Activated CD4-positive, alpha-beta T cell treated with anti-CD3 and anti-CD28 coated beads, Interleukin-2, amount 50 U/mL, for 1 hour (primary cell): ENCODE results near the gene GDAP1L1.
"Not testable (repeated sequence)": the region's sequence is repeated elsewhere in the genome, so short reads cannot be mapped to it uniquely, and the experiment has no call there.

Experiments
- DNase-seq: peaks from one replicate; pipeline ENCODE4 v3.0.0-alpha.2; 2020

Gene GDAP1L1

GRCh38 chr20:44306927-44307326 lies 59.8 kb downstream of the GDAP1L1 start:
- no peak for DNase-seq

- DNase-seq, result no peak
Measured at GRCh38 chr20:44309763-44310663, 62.9 kb downstream of the GDAP1L1 start.

- DNase-seq, result peak; percentile 99
Measured at GRCh38 chr20:44310664-44311639, 63.8 kb downstream of the GDAP1L1 start, which contains the start of gene FITM2. TSS of gene FITM2 (minus strand) at chr20:44311202. CDS start at chr20:44311148, 54 bp downstream.

GRCh38 chr20:44314870-44315269 lies 67.8 kb downstream of the GDAP1L1 start:
- no peak for DNase-seq

DNA sequence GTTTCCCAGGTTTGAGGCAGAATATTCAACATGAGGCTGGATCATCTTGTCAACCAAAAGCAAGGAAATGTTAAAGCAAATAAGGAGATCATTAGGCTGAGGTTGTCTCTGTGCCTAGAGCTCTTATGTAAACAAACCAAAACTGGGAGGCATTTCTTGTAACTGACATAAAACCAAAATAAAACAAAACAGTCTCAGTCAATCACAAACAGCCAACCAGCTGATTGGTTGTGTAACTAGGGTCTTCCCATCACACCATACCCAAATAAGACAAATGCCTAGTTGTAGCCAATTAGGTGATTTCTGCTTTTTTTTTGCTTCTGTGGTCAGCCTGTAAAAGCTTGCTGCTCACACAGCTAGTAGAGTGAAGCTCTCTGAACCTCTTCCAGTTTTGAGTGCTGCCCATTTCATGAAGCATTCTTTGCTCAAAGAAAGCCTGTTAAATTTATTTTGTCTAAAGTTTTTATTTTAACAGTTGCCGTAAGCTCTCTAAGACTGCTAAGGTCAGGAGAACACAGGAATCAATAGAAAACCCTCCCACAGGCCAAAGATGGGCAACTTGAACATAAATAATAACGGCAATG lies 72.8 kb downstream of the GDAP1L1 start:
- no peak for DNase-seq

DNA sequence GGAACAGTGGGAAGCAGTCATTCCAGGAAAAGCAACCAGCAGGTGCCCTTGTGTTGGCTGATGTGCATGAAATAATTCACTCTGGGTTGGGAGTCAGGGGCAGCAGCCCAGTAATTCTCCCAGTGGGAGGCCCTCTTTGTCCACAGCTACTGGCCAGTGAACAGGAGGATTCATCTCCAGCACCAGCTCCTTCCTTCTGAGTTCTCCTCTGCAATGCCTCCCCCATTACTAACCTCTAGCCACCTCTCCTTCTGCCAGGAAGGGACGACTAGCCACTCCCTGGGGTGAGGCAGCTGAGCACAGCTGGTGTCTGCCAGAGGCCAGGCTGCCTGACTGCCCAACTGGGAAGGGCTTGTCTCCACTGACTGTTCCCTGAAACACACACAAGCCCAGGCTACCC lies 77.2 kb downstream of the GDAP1L1 start:
- no peak for DNase-seq

DNA sequence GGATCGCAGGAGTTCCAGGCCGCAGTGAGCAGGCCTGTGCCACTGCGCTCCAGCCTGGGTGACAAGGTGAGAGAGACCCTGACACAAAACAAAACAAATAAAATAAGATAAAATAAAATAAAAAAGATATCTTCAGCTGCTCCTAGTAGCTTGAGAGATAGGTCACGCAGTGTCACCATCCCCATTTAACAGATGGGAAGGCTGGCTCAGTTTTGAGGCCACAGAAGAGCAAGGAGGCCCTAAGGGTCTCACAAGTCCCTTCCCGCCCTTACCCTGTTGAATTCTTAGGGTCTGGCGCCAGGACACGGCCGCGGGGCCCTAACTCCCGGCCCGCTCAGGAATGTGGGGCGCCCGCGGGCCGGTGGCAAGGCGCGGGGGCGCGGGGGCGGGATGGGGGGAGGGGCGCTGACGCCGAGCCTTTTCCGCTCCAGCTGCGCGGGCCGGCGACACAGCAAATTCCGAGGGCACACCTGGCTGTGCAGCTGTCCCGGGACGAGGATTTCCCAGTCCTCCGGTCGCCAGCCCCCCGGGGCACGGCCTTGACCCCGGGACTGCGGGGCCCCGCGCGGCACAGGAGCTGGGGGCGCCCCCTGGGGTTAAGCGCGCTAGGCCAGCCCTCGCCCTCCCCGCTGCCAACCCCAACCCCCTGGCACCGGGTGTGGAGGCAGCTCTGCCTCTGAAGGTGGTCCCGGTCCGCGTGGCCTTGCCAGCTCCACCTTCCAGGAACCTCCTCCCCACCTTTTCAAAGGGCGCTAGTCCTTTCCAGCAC lies 79.5 kb downstream of the GDAP1L1 start:
- no peak for DNase-seq

- not testable (repeated sequence) for DNase-seq
Measured at GRCh38 chr20:44327748-44328147, 80.6 kb downstream of the GDAP1L1 start.

DNA sequence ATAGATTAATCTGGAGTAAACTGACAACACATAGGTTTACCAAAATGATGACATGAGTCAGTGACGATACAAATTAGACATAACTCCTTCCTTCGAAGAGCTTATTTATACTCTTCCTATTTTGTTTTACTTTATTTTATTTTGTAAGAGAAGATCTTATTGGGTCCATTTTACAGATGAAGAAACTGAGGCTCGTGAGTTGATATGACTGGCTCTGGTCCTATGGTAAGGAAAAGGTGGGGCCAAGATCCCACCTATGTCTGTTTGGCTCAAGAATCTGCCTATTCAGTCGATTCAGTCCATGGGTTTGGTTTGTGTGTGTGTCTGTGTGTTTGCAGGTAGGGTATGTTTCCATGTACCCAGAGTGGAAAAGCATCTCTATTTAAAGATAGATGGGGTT lies 81.3 kb downstream of the GDAP1L1 start:
- DNase-seq, result no peak
